GM18499 (cell line): ENCODE data around the gene TMPRSS11A.

ENCODE experiments used
- ATAC-seq: cut with Tn5 transposase; IDR thresholded peaks from one replicate; pipeline ENCODE4 v1.9.1; 2021; ENCODE audit warnings: moderate number of reproducible peaks; ENCODE audit not compliant: insufficient read depth, unreplicated experiment

TMPRSS11A gene, protein sequence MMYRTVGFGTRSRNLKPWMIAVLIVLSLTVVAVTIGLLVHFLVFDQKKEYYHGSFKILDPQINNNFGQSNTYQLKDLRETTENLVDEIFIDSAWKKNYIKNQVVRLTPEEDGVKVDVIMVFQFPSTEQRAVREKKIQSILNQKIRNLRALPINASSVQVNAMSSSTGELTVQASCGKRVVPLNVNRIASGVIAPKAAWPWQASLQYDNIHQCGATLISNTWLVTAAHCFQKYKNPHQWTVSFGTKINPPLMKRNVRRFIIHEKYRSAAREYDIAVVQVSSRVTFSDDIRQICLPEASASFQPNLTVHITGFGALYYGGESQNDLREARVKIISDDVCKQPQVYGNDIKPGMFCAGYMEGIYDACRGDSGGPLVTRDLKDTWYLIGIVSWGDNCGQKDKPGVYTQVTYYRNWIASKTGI

DNA sequence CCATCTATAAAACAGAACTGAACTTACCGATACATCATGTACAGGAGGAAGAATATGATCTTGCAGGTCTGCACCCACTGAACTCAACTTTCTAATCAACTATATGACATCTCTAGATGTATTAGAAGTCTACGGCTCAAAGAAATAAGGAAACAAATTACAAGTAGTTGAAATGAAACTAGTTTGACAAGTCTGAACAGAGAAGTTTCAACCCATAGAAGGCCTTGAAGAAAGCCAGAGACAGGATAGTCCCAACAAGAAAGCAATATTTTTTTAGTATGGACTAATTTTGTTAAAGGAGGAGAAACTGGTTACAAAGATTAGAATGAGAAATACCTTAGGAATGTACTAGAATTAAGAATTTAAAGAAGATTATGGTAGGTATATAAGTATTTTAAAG, at the start of gene TMPRSS11A:
Gene TMPRSS11A, minus strand, starts transcription at position 138 of the 400 bp plus-strand sequence. Its CDS starts 100 bp downstream, at position 38.
- no peak for ATAC-seq

DNA sequence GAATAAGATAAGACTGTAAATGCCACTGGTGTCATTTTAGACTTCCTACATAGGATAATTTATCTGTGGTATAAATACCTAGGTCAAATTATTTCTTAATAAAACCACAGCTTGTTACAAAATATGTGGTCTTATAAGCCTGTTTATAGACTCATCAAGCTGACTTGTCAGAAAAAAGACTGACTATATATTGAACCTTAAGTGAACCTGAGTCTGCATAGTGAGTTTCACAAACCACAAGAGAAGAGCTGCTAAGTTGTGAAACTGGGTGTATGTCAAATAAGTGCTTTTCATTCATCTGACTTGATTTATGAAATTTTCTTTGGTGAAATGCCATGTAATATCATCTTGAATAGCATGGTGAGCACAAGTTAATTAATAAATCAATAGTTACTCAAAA, 48.4 kb upstream of the TMPRSS11A start:
- no peak for ATAC-seq

DNA sequence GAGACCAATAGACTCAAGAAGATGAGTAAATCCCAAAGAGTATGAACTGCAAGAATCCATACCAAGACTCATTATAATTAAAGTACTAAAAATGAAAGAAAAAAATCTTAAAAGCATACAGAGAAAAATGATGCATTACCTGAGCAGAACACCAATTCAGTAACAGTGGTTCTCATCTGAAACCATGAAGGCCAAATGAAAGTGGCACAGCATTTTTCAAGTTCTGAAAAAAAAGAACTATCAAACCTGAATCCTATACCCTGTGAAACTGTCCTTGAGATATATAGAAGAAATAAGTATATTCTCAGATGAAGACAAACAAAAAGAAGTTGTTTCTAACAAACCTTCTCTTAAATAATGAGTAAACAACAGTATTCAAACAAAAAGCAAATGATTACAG, 39.6 kb upstream of the TMPRSS11A start:
- ATAC-seq, result no peak

DNA sequence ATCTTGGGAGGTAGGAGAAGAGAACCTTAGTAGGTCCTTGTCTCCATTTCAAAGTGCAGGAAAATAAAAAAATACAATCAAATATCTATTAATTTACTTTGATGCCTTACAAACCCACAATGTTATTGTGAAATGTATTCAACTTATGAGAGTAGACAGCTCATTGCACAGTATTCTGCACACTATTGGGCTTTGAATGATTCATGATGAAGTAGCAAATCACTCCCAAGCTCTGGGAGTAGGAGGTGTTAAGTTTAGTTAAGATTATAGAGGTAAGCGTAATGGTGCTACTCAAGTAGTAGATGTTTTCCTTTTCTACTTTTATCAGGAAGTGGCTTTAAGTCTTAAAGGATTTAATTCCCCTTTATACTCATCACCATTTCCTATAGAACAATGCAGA, 32.8 kb upstream of the TMPRSS11A start:
- ATAC-seq, result no peak

DNA sequence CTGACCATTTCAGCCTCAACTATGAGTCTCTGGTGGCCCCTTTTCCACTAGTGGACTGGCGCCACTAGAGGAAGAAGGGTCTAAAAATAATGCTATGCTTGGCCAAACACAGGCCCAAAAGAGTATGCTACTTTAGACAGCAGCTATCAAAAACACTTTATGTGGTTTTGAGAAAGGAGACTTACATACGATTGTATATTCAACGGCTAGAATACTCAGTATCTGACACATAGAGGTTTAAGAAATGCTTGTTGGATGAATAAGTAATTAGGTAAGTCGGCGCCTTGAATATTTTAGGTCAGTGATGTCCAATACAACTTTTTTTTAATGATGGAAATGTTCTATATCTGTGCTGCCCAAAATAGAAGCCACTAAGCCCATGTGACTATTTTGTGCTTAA, 25.7 kb upstream of the TMPRSS11A start:
- ATAC-seq, result no peak

DNA sequence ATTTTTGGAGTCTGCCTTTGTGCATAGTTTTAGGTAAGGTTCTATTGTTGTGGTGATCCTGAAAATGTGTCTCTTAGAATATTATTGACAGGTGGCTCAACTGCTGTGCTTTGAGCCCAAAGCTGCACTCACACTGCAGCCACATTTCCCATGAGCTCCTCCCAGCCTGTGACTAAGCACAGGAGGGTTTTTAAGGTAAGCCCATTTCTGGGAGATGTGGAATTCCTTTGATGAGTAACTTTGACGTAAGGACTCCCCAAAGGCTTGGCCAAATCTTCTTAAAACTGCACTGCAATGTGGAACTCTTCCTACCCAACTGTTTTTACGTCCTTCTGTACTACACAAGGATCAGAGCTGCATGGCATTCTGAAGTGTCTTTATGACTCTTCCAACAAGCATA, 20.0 kb upstream of the TMPRSS11A start:
- ATAC-seq, result no peak

DNA sequence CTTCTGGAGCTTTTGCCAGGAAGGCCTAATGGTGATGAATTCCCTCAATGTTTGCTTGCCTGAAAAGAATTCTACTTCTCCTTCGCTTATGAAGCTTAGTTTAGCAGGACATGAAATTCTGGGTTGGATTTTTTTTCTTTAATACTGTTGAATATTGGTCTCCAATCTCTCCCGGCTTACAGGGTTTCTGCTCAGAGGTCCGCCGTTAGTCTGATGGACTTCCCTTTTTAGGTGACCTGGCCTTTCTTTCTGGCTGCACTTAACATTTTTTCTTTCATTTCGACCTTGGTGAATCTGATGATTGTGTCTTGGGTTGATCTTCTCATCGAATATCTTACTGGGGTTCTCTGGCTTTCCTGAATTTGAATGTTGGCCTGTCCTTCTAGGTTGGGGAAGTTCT, 17.2 kb upstream of the TMPRSS11A start:
- ATAC-seq, result no peak

DNA sequence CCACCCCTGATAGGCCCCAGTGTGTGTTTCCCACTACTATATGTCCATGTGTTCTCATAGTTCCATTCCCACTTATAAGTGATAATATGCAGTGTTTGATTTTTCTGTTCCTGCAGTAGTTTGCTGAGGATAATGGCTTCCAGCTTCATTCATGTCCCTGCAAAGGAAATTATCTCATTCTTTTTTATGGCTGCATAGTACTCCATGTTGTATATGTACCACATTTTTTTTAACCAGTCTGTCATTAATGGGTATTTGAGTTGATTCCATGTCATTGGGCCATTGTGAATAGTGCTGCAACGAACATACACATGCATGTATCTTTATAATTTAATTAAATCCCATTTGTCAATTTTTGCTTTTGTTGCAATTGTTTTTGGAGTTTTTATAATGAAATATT, 10.3 kb upstream of the TMPRSS11A start:
- no peak for ATAC-seq

DNA sequence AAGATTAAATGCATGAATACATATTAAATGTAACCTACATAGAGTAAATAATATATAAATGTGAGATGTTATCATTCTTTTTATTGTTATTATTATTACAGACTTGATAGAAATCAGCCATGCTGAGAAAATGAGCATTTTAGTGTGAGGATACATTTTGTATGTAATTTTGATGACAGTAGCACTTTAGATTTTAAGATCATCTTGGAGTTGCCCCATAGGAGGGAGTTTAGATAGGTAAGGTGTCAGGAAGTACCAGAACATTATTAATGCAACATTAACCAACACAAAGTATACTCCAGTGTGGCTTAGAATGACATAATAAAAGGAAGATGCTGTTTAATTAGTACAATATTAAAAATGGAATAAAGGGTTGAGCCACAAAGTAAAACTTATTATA, 8.4 kb downstream of the TMPRSS11A start:
- ATAC-seq, result no peak

DNA sequence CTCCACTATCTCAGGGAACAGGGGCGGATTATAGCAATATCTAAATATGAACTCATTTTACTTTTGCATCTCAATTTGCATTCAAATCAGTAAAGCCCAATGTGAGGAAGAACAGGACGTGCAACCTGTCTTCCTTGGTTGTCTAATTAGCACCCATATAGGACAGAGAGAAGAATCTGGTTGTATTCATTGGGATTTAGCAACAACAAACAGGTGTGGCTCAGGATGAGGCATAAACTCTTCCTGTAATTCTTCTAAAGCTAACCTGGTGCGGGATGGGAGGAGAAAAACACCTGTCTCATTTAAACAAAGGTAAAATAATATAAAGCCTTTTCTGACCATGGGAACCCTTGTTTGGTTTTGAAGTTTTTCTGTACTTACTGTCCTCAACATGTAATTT, 22.2 kb downstream of the TMPRSS11A start:
- ATAC-seq, result no peak

DNA sequence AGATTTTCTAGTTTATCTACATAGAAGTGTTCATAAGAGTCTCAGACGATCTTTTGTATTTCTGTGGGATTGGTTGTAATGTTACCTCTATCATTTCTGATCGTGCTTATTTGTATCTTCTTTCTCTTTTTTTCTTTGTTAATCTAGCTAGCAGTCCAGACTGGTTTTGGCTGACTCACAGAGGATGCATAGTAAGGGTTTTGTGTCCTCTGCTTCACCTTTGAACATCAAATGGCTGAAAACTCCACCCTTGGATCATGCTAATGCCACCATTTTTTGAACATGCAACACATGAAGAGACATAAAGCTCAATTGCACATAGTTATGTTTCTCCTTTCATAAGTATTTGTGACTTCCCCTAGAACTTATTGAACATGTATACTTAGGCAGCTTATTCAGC, 22.8 kb downstream of the TMPRSS11A start:
- no peak for ATAC-seq

DNA sequence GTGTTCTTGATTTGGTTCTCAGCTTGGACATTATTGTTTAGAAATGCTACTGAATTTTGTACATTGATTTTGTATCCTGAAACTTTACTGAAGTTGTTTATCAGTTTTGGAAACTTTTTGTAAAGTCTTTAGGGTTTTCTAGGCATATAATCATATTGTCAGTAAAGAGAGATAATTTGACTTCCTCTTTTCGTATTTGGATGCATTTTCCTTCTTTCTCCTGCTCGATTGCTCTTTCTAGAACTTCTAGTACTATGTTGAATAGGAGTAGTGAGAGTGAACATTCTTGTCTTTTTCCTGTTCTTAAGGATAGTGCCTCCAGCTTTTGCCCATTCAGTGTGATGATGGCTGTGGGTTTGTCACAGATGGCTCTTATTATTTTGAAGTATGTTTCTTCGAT, 24.1 kb downstream of the TMPRSS11A start:
- no peak for ATAC-seq

DNA sequence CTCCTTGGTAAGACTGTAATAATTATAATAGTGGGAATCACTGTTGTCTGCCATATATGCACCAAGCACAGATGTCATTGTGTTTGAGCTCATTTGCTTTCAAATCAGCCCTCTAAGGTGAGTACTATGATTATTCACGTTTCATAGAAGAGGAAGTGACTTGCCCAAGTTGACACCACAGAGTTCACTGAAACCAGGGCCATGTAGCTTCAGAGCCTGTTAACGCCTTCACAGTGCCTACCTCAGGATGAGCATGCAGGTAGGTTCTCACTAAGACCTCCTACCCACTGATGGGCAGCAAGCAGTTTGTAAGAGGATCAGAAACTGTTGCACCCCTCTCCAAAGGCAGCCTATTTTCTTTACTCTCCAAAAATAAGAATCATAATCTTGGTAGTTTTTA, 27.4 kb downstream of the TMPRSS11A start:
- no peak for ATAC-seq

DNA sequence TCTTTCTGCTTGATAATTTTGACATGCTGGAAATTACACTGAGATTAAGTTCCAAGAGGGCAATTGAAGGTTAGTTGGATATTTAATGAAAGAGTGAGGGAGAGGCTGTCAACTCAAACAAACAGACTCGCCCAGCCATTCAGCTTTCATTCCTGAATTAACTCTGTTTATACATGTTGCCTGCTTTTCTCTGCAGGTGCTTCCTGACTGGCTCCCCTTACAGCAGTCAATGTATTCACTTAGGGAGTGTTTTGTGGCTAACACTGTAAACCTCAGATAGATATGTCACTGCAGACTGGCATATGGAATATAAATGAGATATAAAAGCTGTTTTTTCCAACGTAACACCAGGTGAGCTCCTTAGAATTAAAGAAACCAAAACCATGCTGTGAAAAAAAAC, 28.7 kb downstream of the TMPRSS11A start:
- no peak for ATAC-seq

DNA sequence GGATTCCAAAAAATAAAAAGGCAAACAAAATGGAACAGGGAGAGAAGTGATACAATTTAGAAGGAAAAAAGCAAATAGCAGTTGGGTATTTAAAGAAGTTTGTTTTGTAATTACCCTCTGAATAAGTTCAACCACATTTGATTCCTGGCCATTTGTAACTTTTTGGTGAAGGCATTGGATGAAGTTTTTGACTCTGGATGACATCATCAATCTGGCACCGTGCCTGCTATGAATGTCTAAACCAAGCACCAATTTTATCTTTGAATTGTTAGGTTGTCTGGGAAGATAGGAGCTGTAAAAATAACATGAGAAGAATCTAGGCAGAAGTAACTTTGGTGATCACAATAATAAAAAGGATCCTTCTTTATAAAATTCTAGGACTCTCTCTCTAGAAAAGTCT, 29.5 kb downstream of the TMPRSS11A start:
- ATAC-seq, result no peak

DNA sequence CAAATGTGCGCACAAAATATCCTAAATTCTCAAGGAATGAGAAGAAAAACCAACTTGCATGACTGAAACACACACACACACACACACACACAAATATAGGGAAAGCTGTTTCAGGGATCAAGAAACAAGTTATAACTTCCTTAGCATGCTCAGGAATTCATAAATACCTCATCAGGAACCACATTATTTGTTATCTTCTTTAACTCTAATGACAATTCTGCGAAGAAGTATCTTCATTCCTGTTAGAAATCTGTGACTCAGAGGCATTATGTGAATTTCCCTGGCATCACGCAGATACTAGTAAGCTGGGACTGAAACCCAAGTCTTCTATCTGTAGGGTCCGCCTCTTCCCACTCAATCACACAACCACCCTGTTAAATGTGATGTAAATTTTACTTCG, 30.3 kb downstream of the TMPRSS11A start:
- ATAC-seq, result no peak

DNA sequence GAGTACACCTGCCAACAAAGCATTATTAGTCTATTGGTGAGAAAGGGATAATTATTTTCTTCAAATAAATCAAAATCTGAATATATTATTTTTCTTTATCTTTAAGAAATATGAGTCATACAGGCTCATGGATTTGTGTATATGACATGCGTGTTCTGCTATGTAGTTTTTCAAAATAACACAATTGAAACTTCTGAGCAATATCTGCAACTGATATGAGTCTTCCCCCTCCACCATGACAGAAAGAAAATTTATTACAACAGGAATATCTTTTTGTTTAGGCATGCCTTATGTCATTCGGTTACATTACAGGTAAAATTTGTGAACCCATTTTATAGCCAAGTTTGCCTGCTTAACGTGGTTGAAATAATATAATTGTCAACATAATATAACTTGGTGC, 32.0 kb downstream of the TMPRSS11A start:
- no peak for ATAC-seq

DNA sequence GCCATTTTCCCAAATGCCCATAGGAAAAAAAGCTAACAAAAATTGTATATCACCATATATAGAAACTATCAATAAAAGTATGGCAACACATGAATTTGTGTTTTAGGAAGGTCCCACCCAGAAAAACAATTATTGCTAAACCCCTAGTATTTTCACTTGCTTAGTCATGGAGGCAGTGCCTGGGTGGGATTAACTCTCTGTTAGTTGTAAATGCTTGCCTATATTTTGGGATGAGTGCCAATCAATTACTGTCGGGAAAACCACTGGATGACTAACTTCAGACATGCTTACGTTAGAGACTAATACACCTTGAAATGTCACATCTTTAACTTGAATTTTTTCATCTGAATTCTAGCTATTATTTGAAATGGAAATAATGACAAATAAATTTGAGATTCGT, 33.9 kb downstream of the TMPRSS11A start:
- ATAC-seq, result no peak

DNA sequence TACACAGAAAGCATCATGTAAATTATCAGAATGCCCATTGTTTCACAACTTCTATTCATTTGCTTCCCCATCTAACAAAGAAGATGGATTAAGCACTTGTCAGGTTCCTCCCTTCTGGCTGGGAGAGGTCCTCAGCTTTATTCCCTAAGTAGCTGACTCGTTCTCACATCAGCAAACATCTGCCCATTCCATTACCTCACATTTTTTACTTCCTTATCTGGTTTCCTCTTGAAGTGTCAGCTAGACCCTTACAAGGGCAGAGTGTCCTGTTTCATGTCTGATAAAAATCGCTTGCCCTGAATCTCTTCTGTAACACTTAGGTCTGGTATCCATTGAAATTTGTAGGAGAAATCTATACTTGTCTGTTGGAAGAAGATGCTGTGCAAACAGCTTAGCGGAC, 34.7 kb downstream of the TMPRSS11A start:
- no peak for ATAC-seq

DNA sequence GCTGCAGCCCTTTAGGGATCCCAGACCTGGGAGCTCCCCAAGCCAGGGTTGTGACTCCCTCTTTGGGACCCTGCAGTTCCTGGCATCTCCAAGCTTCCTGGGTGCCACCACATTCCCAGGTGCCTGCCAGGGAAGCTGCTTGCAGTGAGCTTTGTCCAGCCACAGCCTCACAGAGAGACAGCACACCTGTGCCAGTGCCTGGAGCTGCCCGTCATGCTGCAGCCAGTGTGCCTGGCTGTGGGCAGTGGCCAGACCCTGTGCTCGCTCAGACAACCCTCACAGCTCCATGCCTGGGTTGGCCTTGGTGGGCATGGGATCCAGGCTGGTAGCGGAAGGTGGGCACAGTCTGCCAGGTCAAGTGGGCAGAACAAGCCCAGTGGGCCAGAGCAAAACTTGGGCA, 36.0 kb downstream of the TMPRSS11A start:
- ATAC-seq, result no peak

DNA sequence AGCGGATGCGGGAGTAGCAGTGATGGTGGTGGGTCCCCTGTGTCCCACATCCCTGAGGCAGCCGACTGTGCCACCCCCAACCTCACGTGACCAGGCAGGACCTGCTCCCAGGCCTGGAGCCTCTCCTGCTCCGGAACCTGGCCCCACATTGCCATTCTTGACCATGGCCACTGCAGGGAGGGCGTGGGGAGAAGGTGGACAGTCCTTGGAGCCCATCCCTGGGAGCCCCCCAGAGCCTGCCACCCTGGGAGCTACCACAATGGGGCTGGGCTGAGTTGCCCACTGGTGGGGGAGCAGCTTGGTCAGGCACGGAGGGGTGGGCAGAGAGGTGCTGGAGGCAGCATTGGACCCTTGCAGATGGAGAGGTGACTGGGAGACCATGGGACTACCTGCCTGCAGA, 36.8 kb downstream of the TMPRSS11A start:
- no peak for ATAC-seq

DNA sequence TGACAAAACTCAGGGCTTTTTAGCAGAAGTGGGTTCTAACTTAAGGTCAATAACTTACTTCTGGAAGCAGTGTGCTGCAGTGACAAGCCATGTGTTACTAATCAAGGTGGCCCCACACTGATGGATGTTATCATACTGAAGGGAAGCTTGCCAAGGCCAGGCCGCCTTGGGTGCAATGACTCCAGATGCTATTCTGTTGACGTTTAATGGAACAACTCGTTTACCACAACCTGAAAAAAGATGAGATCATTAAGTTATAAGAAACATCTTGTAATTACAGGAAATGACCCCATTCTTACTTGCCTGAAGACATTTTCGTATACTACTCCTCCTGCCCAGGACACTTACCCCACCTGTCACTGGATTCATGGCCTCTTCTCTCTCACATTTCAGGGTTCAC, 40.6 kb downstream of the TMPRSS11A start:
- no peak for ATAC-seq
